ENCODE data around the gene GPR141.

Gene GPR141

DNA sequence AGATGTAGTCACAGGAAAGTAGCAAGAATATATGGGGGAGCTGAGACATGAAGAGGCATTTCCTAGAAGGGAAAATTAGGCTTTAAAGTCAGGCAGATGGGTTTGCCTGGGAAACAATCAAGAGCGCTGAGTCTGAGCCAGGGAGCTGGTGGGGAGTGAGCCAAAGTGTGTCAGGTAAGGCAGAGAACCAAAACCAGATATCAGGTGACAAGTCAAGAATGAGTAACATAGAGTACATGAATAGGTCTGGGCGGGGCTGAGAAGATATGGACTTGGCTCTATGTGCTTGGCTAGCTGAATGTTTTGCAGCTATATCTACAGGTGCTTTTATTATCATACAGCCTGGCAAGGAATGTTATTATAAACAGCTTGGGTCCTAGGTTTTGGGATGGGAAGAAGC lies 49.3 kb downstream of the GPR141 start:
- DNase-seq, result no peak

- no peak for DNase-seq
Observed at GRCh38 chr7:37735196-37735595, 51.6 kb downstream of the GPR141 start.

DNA sequence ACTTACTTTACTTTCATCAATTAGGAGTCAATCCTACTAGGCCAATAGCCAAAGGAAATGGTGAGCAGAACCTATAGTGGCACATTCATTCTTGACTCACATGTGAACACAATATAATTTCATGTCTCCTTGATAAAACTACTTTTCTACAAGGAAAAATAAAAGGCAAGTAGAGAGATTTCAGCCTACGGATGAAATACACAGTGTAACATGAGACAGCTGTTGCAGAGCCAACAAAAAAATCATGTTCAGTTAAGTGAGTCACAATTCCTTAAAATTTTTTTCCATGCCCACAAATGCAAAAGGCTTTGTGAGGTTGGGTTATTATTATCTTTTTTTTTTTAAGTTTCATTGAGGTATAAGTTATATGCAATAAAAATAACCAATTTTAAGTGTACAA lies 54.8 kb downstream of the GPR141 start:
- DNase-seq, result no peak

DNA sequence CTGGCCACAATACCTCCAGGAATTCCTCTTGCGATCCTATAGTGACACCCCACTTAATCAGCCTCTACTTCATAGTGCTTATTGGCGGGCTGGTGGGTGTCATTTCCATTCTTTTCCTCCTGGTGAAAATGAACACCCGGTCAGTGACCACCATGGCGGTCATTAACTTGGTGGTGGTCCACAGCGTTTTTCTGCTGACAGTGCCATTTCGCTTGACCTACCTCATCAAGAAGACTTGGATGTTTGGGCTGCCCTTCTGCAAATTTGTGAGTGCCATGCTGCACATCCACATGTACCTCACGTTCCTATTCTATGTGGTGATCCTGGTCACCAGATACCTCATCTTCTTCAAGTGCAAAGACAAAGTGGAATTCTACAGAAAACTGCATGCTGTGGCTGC lies 56.8 kb downstream of the GPR141 start:
- no peak for DNase-seq

- DNase-seq, result no peak
Observed at GRCh38 chr7:37741776-37742175, 58.2 kb downstream of the GPR141 start.

DNA sequence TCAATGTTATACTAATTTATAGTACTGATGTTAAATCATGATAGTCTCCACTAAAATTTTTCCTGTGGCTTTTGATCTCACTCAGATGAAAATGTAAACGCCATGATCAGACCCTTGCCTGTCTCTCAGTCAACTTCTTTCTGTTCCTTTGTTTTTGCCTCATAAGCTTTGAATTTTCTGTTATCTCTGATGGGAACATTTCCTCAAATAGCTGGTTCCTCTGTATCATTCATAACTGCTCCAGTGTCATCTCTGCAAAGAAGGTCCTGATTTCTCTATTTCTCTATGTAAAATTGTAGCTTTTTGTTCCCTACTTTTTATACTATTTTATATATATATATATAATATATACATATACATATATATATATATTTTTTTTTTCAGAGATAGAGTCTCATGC lies 67.5 kb downstream of the GPR141 start:
- DNase-seq, result no peak

GRCh38 chr7:37753398-37754050 lies 70.0 kb downstream of the GPR141 start:
- no peak for DNase-seq

- no peak for DNase-seq
Observed at GRCh38 chr7:37756797-37757551, 73.4 kb downstream of the GPR141 start.

GRCh38 chr7:37757563-37757962 lies 74.0 kb downstream of the GPR141 start:
- no peak for DNase-seq

- no peak for DNase-seq
Observed at GRCh38 chr7:37758501-37759045, 75.0 kb downstream of the GPR141 start.

DNA sequence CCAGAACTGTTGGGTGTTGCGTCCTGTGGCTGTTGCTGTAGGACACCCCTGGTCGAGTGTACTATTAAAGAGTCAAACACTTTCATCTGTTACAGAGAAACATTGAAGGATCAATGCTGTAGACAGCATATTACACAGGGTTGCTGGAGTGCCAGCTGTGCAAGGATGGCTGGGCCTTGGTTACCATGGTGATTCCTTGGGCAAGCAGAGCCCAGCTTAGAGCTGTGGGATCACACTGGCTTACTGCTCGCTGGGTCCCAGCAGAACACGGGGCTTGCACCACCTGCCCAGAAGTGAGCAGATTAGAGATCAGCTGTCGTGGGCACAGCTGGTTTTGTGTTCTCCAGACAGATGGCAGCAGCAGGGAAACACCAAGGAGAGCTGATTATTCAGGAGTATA lies 76.0 kb downstream of the GPR141 start:
- DNase-seq, result no peak

GRCh38 chr7:37765421-37765829 lies 81.9 kb downstream of the GPR141 start:
- no peak for DNase-seq

GRCh38 chr7:37765872-37766525 lies 82.4 kb downstream of the GPR141 start:
- no peak for DNase-seq

DNA sequence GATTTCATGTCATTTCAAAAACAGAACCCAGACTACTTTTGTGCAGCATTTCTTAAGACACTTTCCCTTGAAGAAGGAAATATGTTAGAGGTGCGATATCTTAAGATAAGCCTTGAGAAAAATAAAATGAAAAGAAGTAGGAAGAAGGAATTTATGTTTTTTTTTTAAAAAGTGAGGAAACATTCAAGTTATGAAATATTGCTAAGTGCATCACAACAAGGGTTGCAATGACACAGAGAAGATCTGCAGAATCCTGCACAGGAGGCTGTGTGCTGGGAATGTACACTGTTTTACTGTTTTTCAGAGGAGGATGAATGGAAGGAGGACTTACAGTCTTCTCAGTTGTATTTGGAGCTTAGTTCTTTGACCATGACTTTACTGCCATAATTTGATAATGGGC lies 85.0 kb downstream of the GPR141 start:
- no peak for DNase-seq

GRCh38 chr7:37769291-37769690 lies 85.7 kb downstream of the GPR141 start:
- DNase-seq, result no peak

- DNase-seq, result no peak
Observed at GRCh38 chr7:37769726-37770125, 86.2 kb downstream of the GPR141 start.

- no peak for DNase-seq
Observed at GRCh38 chr7:37770838-37771237, 87.3 kb downstream of the GPR141 start.

DNA sequence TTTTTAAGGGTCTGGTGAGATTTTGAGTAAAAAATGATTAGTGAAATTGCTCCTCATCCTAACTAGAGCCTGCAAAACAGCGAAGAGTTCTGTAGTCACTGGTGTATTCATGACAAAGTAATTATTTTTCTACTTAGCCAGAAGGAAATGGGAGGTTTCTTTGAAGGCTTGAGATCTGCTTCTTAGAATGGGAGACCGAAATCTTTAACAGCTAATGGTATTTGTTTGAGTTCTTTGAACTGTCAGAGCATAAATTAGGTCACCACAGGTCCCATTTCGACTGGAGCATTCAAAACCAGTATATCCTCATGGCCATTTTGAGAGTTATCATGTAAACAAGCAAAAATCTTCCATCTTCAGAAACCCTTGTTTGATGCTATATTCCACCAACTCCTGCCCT lies 87.8 kb downstream of the GPR141 start:
- DNase-seq, result no peak

DNA sequence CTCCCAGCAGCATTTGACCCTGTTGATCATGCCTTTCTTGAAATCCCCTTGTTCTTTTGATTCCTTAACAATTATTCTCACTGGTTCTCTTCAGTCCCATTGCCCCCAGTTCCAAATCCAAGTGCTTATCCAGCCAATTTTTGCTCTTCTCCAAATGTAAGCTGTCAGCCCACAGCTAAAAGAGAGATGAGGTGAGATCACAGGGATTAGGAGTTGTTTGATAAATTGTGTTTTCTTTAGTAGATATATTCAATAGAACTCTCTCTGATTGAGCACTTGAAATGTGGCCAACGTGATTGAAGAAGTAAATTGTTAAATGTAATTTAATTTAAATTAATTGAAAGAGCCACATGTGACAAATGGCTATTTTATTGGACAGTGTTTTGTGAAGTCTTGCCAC lies 88.2 kb downstream of the GPR141 start:
- no peak for DNase-seq

DNA sequence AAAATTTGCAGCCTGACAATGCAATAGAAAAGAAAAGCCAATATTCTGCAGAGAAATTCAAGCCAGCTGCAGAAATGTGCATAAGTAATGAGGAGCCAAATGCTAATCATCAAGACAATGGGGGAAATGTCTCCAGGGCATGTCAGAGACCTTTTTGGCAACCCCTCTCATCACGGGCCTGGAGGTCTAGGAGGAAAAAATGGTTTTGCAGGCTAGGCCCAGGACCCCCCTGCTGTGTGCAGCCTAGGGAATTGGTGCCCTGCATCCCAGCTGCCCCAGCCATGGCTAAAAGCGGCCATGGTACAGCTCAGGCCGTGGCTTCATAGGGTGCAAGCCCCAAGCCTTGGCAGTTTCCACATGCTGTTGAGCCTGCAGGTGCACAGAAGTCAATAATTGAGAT lies 92.4 kb downstream of the GPR141 start:
- DNase-seq, result no peak

DNA sequence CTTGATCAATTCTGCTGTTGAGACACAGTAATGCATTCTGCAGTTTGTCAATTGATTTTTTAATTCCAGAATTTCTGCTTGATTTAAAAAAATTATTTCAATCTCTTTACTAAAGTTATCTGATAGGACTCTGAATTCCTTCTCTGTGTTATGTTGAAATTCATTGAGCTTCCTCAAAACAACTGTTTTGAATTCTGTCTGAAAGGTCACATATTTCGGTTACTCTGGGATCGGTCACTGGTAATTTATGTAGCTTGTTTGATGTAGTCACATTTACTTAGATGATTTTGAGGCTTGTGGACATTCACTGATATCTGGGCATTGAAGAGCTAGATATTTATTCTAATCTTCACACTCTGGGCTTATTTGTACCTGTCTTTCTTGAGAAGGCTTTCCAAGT lies 97.6 kb downstream of the GPR141 start:
- no peak for DNase-seq

GRCh38 chr7:37782166-37782565 lies 98.6 kb downstream of the GPR141 start:
- DNase-seq, result no peak

- DNase-seq, result no peak
Observed at GRCh38 chr7:37784015-37784414, 100.4 kb downstream of the GPR141 start.
